Anterior cingulate cortex (tissue), 58 donors: ENCODE measurements around the gene ABHD2.
A peak's percentile ranks its signal among the peaks of the same experiment; 100 is the strongest.

Experiments
- DNase-seq, 58 donors: peaks; one replicate each; lab custom pipeline; 2025; lab: John Stamatoyannopoulos, UW

The ABHD2 gene

DNA sequence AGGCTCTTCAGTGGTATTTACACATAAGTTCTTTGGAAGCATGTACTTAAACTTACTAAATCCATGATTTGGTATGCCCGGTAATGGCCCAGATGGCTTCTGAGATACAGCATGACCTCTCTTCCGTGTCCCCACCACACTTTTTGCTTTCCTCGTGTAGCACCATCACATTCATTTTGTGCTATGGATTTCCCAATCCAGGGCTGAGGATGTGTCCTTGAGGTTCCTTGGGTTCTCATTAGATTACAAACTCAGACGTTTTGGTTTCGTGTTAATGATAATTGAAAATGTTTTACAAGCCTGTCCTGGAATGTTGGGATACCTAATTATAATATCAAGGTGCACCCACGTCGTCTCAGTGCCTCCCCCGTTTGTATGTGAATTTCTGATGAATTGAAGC is 7.3 kb downstream of the ABHD2 start:
- DNase-seq = no peak

DNA sequence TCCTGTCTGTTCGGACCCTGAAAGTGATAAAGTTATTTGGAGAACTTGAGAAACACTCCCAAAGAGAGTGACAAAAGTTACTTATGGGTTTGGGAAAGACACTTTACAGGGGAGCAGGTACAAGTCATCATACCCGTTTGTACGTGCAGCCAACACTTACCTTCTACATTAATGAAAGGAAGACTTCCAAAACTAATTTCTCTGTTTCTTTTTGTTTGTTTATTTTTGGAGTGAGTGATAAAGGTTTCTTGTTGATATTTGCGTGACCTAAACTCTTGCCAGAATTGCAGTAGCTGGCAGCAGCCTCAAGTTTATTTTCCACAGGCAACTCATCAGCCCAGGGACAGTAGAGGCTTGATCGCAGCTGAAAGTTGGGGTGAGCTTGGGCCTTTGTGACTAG is 8.4 kb downstream of the ABHD2 start:
- peak in 3 of 58 donors; percentile 12 to 43 (median 38) for DNase-seq

DNA sequence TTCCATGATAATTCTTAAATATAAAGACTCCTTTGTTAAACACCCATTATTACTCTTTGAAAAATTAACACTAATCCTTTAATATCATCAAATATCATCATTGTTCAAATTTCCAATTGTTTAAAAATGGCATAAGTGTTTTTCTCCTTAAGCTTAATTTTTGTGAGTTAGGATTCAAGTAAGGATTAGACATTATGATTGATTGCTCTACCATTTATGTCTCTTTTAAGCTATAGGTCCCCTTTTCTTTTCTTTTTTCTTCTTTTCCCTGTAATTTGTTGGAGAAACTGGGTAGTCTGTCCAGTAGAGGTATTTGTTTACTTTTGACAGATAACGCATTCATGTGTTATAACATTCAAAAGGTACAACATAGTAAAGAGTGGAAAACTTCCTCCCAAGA is 9.1 kb downstream of the ABHD2 start:
- no peak for DNase-seq

DNA sequence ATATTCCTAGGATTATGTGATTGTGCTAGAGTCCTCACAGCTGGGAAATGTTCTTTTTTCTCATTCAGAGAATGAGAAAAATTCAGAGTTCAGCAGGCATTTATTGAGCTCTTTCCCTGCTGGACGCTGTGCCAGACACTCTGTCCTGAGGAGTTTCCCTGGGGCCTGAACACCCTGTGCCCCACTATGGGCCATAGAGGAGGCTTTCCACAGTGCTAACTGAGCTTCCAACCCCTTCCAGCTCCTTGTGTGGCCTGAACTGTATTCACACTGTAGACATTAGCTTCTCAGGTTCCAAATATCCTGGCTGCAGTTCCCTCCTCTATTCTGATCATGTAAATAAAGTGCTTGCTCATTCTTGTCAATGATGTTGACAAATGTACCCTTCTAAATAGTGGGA is 10.0 kb downstream of the ABHD2 start:
- DNase-seq = peak in 2 of 58 donors; percentile 10 to 34

GRCh38 chr15:89099968-89100367 is 11.7 kb downstream of the ABHD2 start:
- DNase-seq = no peak

DNA sequence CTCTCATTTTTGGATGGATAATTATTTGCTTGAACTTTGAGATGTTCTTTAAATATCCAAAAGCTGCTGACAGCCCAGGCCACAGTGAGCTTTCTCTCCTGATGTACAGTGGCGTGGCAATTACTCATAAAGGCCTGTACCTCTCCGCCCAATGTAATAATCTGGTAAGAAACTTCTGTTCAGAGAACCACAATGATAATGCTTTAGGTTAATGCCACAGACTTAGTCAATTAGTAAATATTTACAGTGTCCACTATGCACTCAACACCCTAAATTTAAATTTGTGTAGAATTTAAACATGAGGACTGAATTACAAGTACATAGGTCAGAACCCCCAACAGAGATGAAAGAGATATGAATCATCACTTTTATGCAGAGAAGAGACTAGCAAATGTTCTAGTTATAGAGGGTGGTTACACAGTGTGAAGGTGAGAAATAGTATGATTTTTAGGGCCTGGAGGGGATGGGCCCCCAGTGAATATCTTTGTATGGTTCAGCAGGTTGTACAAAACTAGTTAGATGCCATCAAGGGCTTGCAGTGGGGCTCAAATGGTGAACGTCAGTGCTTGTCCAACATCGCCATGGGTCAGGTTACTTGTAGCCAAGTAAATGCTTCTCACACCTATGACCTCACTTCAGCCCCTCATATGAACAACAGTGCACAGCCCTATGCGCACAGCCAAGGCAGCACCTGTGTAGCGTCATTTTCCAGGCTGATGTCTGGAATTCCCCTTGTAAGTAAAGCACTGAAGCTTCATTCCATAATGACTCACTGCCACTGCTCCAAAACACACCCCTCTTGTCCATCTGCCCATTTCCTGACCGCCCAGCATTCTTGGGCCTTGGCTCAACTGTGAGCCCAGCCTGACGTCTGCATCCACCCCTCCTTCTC is 13.3 kb downstream of the ABHD2 start:
- peak in 6 of 58 donors; percentile 15 to 42 (median 30) for DNase-seq

DNA sequence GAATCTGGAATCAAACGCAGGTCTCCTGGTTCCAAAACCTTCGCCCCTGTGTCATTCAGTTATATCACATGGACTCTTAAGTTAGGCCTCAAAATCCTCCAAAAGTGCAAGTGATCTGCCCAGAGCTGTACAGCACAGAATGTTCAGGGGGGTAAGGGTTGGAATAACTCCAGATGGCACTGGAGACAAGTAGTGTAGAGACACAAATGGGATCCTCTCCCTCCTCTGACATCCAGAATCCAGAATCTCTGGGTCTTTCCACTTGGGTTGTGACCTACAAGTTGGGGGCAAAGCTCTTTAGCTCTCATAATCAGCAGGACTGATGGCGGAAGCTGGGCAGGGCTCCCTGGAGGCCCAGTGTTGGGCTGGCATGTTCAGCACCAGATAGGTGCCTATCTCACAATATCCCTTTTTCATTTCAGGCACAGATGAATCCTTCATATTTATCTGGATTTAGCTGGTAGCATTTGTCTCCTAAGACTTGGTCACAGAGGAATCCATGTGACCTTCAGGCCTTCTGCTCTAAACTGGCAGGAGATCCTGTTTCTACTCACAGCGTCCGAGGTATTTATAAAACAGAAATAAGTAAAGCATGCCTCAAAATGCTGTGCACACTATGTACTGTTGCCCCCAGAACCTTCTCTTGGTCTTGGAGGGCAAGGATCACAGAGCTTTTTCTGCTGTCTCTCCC is 15.4 kb downstream of the ABHD2 start:
- no peak for DNase-seq

DNA sequence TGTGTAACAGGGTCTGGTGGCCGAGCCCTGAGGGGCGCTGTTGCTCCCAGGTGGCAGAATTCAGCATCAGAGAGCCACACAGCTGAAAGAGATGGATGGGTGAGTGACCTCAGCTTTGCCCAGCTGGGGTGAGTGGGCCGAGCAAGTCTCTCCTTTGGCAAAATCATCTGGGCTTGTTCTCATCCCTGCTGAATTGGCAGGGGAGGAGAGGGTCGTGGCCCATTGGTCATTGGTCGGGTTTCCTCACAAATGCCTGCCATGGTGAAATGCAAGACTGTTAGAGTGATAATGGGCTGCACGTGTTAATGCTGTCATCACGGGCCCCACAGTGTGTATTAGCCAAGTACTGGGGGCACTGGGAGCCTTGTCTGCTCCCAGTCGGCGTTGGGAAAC is 15.9 kb downstream of the ABHD2 start:
- peak in 9 of 58 donors; percentile 11 to 62 (median 36) for DNase-seq

GRCh38 chr15:89105147-89105546 is 16.9 kb downstream of the ABHD2 start:
- no peak for DNase-seq

GRCh38 chr15:89106200-89106599 is 17.9 kb downstream of the ABHD2 start:
- no peak for DNase-seq

DNA sequence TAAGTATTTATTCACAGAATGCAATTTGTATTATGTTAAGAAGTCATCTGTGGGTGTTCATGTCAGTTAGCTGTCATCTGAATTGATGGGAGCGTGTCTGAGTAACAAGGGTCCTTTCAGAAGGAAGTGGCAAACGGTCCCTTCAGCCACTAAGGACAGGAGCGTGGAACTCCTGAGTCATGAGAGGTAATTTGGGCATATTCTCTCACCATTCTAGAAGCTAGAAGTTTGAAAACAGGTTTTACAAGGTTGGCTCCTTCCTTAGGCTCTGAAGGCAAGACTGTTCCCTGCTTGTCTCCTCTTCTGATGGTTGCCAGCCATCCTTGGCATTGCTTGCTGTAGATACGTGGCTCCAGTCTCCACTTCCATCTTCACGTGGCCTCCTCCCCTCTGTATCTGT is 19.7 kb downstream of the ABHD2 start:
- no peak for DNase-seq

DNA sequence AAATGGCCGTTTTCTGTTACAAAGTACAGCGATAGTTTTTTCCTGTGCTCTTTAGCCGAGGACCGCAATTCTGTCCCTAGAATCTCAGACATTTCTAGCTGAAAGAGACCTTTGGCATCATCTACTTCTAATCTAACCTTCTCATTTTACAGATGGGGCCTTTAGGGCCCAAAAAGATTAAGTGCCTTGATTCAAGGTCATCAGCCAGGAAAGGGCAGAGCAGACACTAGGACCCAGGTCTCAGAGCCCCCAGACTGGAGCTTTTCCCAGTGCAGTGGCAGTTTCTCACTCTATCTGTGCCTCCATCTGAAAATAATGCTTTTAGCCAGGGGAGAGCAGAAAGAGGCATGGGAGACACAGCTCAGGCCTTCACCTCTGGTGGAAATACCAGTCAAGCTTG is 20.6 kb downstream of the ABHD2 start:
- DNase-seq = no peak

DNA sequence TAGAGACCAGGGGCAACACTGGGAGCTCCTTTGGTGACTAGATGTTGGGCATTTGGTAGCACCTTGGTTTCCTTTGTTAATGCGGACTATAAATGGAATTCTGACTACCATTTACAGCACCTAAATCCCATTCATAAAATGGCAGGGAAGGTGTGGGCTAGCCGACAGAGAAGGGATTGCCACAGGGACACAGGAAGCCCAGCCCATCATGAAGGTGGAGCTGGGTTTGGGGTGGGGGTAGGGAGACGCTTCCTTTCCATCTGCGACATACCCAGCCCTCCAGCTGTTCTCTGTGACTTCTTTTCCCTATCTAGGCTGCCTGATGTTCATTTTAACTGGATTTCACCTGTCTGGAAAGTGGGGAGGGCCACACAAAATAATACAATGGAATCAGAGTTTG is 21.0 kb downstream of the ABHD2 start:
- DNase-seq = no peak

DNA sequence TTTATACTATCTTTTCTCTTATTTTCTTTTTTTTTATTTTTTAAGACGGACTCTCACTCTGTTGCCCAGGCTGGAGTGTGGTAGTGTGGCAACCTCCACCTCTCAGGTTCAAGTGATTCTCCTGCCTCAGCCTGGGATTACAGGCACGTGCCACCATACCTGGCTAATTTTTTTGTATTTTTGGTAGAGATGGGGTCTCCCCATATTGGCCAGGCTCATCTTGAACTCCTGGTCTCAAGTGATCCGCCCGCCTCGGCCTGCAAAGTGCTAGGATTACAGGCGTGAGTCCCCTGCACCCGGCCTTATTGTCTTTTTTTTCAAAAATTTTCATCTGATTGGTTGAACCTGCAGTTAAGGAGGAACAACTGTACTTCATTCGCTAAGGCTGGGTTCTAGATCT is 21.8 kb downstream of the ABHD2 start:
- no peak for DNase-seq

DNA sequence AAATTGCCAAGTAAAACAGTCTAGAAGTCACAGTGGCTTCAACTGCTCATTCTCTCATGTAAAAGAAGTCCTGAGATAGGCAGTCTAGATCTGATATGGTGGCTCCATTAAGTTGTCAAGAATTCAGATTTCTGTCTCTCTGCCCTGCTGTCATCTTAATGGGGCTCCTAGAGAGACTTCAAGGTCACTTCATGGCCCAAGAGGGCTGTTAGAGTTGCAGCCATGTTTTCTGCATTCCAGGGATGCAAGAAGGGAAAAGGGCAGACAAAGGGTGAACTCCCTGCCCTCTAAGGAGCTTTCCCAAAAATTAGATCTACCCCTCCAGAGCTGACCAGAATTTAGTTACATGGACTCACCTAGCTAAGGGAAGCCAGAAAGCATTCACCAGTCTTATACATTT is 23.1 kb downstream of the ABHD2 start:
- DNase-seq = no peak

DNA sequence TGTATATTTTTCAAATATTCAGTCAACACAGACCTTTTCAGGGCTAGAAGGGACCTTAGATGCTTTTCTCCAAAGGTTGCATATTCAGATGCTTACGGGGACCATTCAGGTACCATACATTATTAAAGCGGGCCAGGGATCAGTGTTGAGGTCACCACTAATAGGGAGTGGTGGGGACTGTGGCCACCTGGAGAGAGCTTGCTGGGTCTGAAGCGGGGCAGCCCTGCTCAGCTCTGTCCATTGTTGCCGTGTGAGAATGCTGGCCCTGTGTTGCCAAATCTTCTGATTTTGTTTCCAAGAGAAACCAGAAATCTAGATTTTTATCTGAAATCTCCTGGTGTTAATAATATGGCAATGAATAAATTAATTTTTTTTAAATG is 23.7 kb downstream of the ABHD2 start:
- peak in 1 of 58 donors; percentile 48 for DNase-seq

GRCh38 chr15:89112341-89112971 is 24.2 kb downstream of the ABHD2 start:
- DNase-seq = peak in 13 of 58 donors; percentile 18 to 60 (median 46)

DNA sequence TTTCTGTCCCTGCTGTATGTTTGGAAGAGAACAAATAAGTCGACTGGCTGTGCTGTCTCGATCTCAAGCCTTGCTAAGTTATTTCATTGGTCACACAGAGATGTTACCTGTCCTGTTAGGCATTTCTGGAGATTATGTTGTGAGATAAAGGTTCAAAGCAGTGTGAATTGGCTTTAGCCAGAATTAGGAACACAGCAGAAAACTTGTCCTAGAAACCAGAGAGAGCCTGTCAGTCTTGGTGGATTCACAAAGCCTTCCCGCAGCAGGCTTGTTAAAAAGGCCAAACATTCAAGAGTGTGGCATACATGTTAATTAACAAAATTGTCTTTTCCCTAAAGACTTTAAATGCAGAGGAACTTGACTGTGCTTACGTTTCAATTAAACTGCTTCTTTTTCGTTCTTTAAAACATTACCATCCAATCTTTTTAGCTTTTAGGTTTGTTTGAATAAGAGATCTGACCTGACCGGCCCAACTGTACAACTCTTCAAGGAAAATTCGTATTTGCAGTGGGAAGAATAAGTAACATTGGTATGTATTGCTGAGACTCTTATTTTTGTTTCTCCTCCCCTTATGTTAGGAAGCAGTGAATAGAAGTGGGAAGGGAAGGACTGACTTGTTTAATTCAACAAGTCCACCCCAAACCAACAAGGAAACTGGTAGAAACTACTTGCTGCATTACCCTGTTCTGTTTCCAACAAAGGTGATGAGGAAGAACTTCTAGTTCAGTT is 25.2 kb downstream of the ABHD2 start:
- DNase-seq = peak in 4 of 58 donors; percentile 21 to 54 (median 37)

DNA sequence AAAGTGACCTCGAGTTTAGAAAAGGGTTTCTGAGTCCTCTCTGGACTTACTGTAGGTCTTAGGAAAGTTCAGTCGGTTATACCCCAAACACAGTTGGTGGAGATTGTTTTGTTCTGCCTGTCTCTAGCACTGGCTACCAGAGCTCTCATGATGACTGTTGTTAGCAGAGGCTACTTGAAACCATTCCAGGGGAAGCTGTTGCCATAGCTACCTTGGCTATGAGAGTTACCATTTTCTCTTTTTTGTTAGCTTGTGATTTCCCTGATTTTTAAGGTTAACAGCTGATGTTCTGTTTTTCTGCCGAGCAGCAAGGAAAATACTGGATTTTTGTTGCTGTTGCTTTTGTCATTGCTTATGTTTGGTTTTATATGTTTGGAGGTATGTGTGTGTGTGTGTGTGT is 26.7 kb downstream of the ABHD2 start:
- DNase-seq = peak in 8 of 58 donors; percentile 14 to 65 (median 33)

- DNase-seq = no peak
Measured at GRCh38 chr15:89115547-89115946, 27.3 kb downstream of the ABHD2 start.

DNA sequence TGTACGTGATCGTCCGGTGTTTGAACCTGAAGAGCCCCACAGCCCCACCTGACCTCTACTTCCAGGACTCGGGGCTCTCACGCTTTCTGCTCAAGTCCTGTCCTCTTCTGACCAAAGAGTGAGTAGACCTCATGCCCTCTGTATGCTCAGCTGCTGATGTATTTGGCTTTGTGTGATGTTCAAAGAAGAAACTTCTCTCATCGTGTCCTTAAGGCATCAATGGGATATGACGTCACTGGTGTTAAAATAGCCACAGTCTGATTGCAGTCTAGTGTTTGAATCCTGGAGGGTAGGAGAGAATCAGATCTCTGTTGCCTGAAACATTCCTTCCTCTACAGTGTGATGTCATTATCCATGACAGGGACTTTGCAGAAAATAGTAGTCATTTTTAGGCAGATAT is 28.1 kb downstream of the ABHD2 start:
- peak in 3 of 58 donors; percentile 22 to 44 (median 33) for DNase-seq
